Tibial nerve (tissue), 4 donors: ENCODE data around the gene FAM241A.

Experiments
- CTCF ChIP-seq, 5 experiments: fragments of 200-600 bp in 3 of 5; fragments of 450-650 bp in 2 of 5; sonication (generic) in 3 of 5; IDR thresholded peaks; one replicate each; pipeline ENCODE4 v1.5.1; 2016 to 2019; ENCODE audit warnings: antibody characterized with exemption in 5 of 5, mild to moderate bottlenecking in 3 of 5, moderate library complexity in 2 of 5
- EP300 ChIP-seq, 2 donors: sonication (generic); formaldehyde crosslinking; IDR thresholded peaks; one replicate each; pipeline ENCODE4 v1.6.1; 2017; ENCODE audit warnings: antibody characterized with exemption in 2 of 2, mild to moderate bottlenecking in 1 of 2
- POLR2A ChIP-seq, 2 donors: fragments of 450-650 bp; IDR thresholded peaks; one replicate each; pipeline ENCODE4 v1.6.1; 2017; ENCODE audit warnings: antibody characterized with exemption in 2 of 2, mild to moderate bottlenecking in 2 of 2, moderate library complexity in 2 of 2

GRCh38 chr4:112118742-112119352 lies 26.4 kb upstream of the FAM241A start:
- TF ChIP-seq POLR2A (IDR thresholded peaks at IDR 0.05) (no peak), CTCF (IDR thresholded peaks at IDR 0.05) (no peak), EP300 (IDR thresholded peaks at IDR 0.05) (no peak)
